GM15510 (cell line): ENCODE measurements around the gene ST13.
A peak's percentile ranks its signal among the peaks of the same experiment; 100 is the strongest.

Experiments
- POLR2A ChIP-seq: IDR thresholded peaks from 3 replicates; pipeline ENCODE4 v1.6.1; 2011; ENCODE audit warnings: borderline replicate concordance; ENCODE audit not compliant: insufficient read length; ENCODE audit errors: extremely low read depth

Gene ST13

GRCh38 chr22:40855979-40856512 lies 393 bp downstream of the ST13 start:
- no peak for TF ChIP-seq POLR2A

GRCh38 chr22:40855071-40855978 lies 1.1 kb downstream of the ST13 start:
- no peak for TF ChIP-seq POLR2A

- TF ChIP-seq POLR2A, result no peak
Measured at GRCh38 chr22:40853961-40854360, 2.5 kb downstream of the ST13 start.

- no peak for TF ChIP-seq POLR2A
Measured at GRCh38 chr22:40853333-40853732, 3.1 kb downstream of the ST13 start.

GRCh38 chr22:40844951-40845350 lies 11.5 kb downstream of the ST13 start:
- TF ChIP-seq POLR2A, result no peak

GRCh38 chr22:40838486-40838885 lies 18.0 kb downstream of the ST13 start:
- TF ChIP-seq POLR2A, result no peak

- no peak for TF ChIP-seq POLR2A
Measured at GRCh38 chr22:40834619-40835018, 21.8 kb downstream of the ST13 start.

GRCh38 chr22:40829131-40829530 lies 27.3 kb downstream of the ST13 start:
- TF ChIP-seq POLR2A, result no peak

- TF ChIP-seq POLR2A, result no peak
Measured at GRCh38 chr22:40826984-40827741, 29.3 kb downstream of the ST13 start.

GRCh38 chr22:40823426-40823825 lies 33.0 kb downstream of the ST13 start:
- TF ChIP-seq POLR2A, result no peak

- no peak for TF ChIP-seq POLR2A
Measured at GRCh38 chr22:40819599-40820140, 36.8 kb downstream of the ST13 start.

GRCh38 chr22:40818747-40819598 lies 37.5 kb downstream of the ST13 start, which contains the start of gene SLC25A17:
TSS of gene SLC25A17 (minus strand) at chr22:40819346. CDS start at chr22:40819248, 98 bp downstream.
- TF ChIP-seq POLR2A, result peak; percentile 74

- TF ChIP-seq POLR2A, result no peak
Measured at GRCh38 chr22:40818192-40818746, 38.2 kb downstream of the ST13 start.

GRCh38 chr22:40817737-40818136 lies 38.7 kb downstream of the ST13 start:
- TF ChIP-seq POLR2A, result no peak
